Measurements from ENCODE around the gene FBXO8.

The FBXO8 gene

DNA sequence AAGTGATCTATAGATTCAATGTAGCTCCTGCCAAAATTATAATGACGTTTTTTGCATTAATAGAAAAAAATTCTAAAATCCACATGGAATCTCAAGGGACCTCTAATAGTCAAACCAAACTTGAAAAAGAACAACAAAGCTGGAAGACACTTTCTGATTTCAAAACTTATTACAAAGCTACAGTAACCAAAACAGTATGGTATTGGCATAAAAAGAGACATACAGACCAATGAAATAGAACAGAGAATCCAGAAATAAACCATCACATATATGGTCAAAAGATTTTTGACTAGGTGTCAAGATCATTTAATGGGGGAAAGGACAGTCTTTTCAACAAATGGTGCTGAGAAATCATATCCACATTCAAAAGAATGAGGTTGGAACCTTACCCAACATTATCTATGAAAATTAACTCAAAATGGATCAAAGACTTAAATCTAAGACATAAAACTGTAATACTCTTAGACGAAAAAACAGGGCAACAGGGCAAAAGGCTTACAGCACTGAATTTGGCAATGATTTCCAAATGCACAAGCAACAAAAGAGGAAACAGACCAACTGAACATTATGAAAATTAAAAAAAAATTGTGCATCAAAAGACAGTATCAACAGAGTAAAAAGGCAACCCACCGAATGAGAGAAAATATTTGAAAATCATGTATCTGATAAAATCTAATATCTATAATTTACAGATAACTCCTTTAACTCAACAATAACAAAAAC is 3.9 kb downstream of the FBXO8 start:
- Histone ChIP-seq H3F3A (ENCODE audit: control insufficient read depth, insufficient read depth) (peaks cover 3% of the 10 kb centered on the region; the same call in 1 of the 2 replicates), H3K79me2 (ENCODE audit: control insufficient read depth, low read length) (peaks cover 75% of the 10 kb centered on the region), H3K4me3 (ENCODE audit: low read length) (no peak overlapping the region), H4K20me1 (ENCODE audit: control insufficient read depth, insufficient read depth, low read depth, low read length) (0 out of 2 replicates have a peak, but pooled peaks cover 4% of the 10 kb centered on the region), H3K9me3 (ENCODE audit: control insufficient read depth, insufficient read depth, low read length) (peaks cover 5% of the 10 kb centered on the region; the same call in 1 of the 2 replicates), H3K4me1 (ENCODE audit: control insufficient read depth, low read length) (peaks cover 7% of the 10 kb centered on the region), H3K9me2 (replicated peaks; ENCODE audit: control insufficient read depth, low read length) (no peaks in the 10 kb centered on the region), H3K27ac (ENCODE audit: low read depth, low read length) (no peak overlapping the region), H3K27me3 (ENCODE audit: control insufficient read depth, low read length) (no peaks in the 10 kb centered on the region), H3K36me3 (ENCODE audit: control insufficient read depth, low read length) (peaks cover 6% of the 10 kb centered on the region; the same call in 1 of the 2 replicates), H3K4me2 (ENCODE audit: low read length) (no peak overlapping the region)
- TF ChIP-seq CTCF (IDR thresholded peaks at IDR 0.05; ENCODE audit: low read depth, low read length, poor library complexity, severe bottlenecking), result no peak
- no peak for TF ChIP-seq EZH2phosphoT487 (IDR thresholded peaks at IDR 0.05; ENCODE audit: borderline replicate concordance, low read length)

DNA sequence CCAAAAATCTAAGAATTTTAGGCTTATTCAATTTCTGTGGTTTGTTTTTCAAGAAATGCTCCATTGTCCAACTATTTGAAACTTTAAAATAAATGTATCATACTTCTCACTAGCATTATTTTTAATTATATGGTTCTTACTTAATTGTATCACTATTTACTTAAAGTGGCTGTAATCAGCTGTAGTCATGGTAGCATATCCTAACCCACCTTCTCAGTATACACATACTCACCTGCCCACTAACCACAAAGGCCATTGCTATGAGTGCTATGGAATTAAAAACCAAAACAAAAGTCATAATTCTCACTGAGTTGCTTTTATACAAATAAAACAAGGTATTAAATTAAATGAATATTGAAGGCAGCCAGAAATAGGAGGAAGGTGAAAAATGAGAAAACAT is 5.0 kb downstream of the FBXO8 start:
- 0 out of 2 replicates have a peak, but pooled peaks cover 4% of the 10 kb centered on the region for H4K20me1 ChIP-seq (ENCODE audit: control insufficient read depth, insufficient read depth, low read depth, low read length)
- peaks cover 5% of the 10 kb centered on the region; the same call in 1 of the 2 replicates for H3K9me3 ChIP-seq (ENCODE audit: control insufficient read depth, insufficient read depth, low read length)
- no peak for TF ChIP-seq CTCF (IDR thresholded peaks at IDR 0.05; ENCODE audit: low read depth, low read length, poor library complexity, severe bottlenecking)
- TF ChIP-seq EZH2phosphoT487 (IDR thresholded peaks at IDR 0.05; ENCODE audit: borderline replicate concordance, low read length), result no peak
- H3K9me2 ChIP-seq (replicated peaks; ENCODE audit: control insufficient read depth, low read length), result no peaks in the 10 kb centered on the region
- peaks cover 3% of the 10 kb centered on the region; the same call in 1 of the 2 replicates for H3K36me3 ChIP-seq (ENCODE audit: control insufficient read depth, low read length)
- H3K27ac ChIP-seq (ENCODE audit: low read depth, low read length), result no peak overlapping the region
- peaks cover 75% of the 10 kb centered on the region for H3K79me2 ChIP-seq (ENCODE audit: control insufficient read depth, low read length)
- H3F3A ChIP-seq (ENCODE audit: control insufficient read depth, insufficient read depth), result peaks cover 3% of the 10 kb centered on the region; the same call in 1 of the 2 replicates
- no peaks in the 10 kb centered on the region for H3K27me3 ChIP-seq (ENCODE audit: control insufficient read depth, low read length)
- H3K4me3 ChIP-seq (ENCODE audit: low read length), result no peak overlapping the region
- H3K4me1 ChIP-seq (ENCODE audit: control insufficient read depth, low read length), result peaks cover 7% of the 10 kb centered on the region
- H3K4me2 ChIP-seq (ENCODE audit: low read length), result no peak overlapping the region

DNA sequence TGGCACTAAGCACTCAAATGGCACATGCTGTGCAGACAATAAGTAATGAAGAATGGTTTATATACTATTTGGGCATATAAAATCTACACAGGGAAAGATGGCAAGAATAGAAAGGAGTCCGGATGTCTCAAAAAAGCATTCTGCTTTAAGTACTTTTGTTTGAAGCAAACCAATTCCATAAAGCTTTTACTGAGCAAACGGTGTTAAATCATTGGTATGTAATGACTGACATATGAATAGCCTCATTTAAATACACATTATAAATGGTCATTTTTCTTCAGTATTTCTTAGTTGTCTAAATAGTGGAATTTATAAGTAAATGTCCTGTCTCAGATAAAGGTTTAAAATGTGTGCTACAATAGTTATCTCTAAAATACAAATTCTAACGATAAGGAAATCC is 6.0 kb downstream of the FBXO8 start:
- peaks cover 6% of the 10 kb centered on the region for H3K4me1 ChIP-seq (ENCODE audit: control insufficient read depth, low read length)
- no peaks in the 10 kb centered on the region for H3K36me3 ChIP-seq (ENCODE audit: control insufficient read depth, low read length)
- TF ChIP-seq EZH2phosphoT487 (IDR thresholded peaks at IDR 0.05; ENCODE audit: borderline replicate concordance, low read length) (no peak), CTCF (IDR thresholded peaks at IDR 0.05; ENCODE audit: low read depth, low read length, poor library complexity, severe bottlenecking) (no peak)
- H3K9me3 ChIP-seq (ENCODE audit: control insufficient read depth, insufficient read depth, low read length), result peaks cover 5% of the 10 kb centered on the region; the same call in 1 of the 2 replicates
- 0 out of 2 replicates have a peak, but pooled peaks cover 4% of the 10 kb centered on the region for H4K20me1 ChIP-seq (ENCODE audit: control insufficient read depth, insufficient read depth, low read depth, low read length)
- H3F3A ChIP-seq (ENCODE audit: control insufficient read depth, insufficient read depth), result no peaks in the 10 kb centered on the region
- no peak overlapping the region for H3K27ac ChIP-seq (ENCODE audit: low read depth, low read length)
- no peaks in the 10 kb centered on the region for H3K27me3 ChIP-seq (ENCODE audit: control insufficient read depth, low read length)
- no peak overlapping the region for H3K4me2 ChIP-seq (ENCODE audit: low read length)
- H3K79me2 ChIP-seq (ENCODE audit: control insufficient read depth, low read length), result peaks cover 72% of the 10 kb centered on the region
- no peak overlapping the region for H3K4me3 ChIP-seq (ENCODE audit: low read length)
- no peaks in the 10 kb centered on the region for H3K9me2 ChIP-seq (replicated peaks; ENCODE audit: control insufficient read depth, low read length)
